Peyer's patch (tissue), 4 donors: Measurements from ENCODE around the gene N4BP2. TPM values are rescaled to one million over a fixed set of nuclear protein-coding genes. Genes with fewer than 3 reads are reported as not detected.
A peak's percentile ranks its signal among the peaks of the same experiment; 100 is the strongest.

Experiments used
- DNase-seq, 3 donors: peaks; one replicate each; pipeline ENCODE4 v3.0.0-alpha.2; 2017 to 2019
- H3K27ac ChIP-seq, 4 donors: fragments of 200-600 bp; sonication (generic); one replicate each; pipeline ENCODE4 v1.5.1; 2016 to 2019
- H3K27me3 ChIP-seq, 2 donors: fragments of 200-600 bp; sonication (generic); one replicate each; pipeline ENCODE4 v1.5.1; 2019
- H3K36me3 ChIP-seq, 3 donors: fragments of 200-600 bp; sonication (generic); one replicate each; pipeline ENCODE4 v1.5.1; 2016 to 2019
- H3K4me1 ChIP-seq, 4 donors: fragments of 200-600 bp; sonication (generic); one replicate each; pipeline ENCODE4 v1.5.1; 2016 to 2019
- H3K4me3 ChIP-seq, 4 donors: fragments of 200-600 bp; sonication (generic); 1 replicate in 3 of 4; 2 replicates in 1 of 4; pipeline ENCODE4 v1.5.1; 2016 to 2019; ENCODE audit warnings: mild to moderate bottlenecking in 1 of 4
- H3K9me3 ChIP-seq, 4 donors: fragments of 200-600 bp; sonication (generic); one replicate each; pipeline ENCODE4 v1.5.1; 2016 to 2019; ENCODE audit warnings: mild to moderate bottlenecking in 1 of 4
- POLR2A ChIP-seq, 2 donors: fragments of 450-650 bp; IDR thresholded peaks; one replicate each; pipeline ENCODE4 v1.5.1; 2017; ENCODE audit warnings: antibody characterized with exemption in 2 of 2, mild to moderate bottlenecking in 2 of 2, moderate library complexity in 2 of 2
- total RNA-seq, 4 donors: library from RNA; depleted of rRNA; stranded (reverse); fragments of >200 nt; gene quantifications; one replicate each; pipeline ENCODE4 v1.1.0, GENCODE V29; 2016
- TF ChIP-seq, protein P1 (sequence below), 6 experiments: fragments of 450-650 bp in 4 of 6; fragments of 200-600 bp in 2 of 6; sonication (generic) in 1 of 6; IDR thresholded peaks; one replicate each; pipeline ENCODE4 v1.5.1; 2017 to 2019; ENCODE audit warnings: antibody characterized with exemption in 6 of 6, mild to moderate bottlenecking in 3 of 6, moderate library complexity in 1 of 6

N4BP2 gene
- total RNA-seq, 4 donors from 2014 or later: 8.1 to 39.6 (median 10.2) TPM

DNA sequence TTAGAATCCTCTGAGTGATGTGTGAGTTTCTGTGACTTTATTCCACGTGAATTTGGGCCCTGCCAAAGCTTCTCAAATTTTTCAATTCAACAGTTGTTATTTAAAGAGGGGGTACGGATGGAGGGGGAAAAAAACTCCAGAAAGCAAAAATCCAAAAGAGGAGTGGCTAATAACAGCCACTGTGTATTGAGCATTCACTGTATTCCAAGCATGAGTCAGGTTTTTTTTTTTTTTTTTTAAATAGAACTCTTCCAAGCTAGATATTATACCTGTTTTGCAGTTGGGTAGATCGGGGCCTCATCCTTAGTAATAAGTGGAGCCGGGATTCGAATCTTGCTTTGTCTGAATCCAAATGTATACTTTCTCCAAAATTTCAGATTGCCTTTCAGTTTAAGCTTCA lies 133.8 kb downstream of the N4BP2 start:
- no peak overlapping the region for H3K4me3 ChIP-seq
- H3K9me3 ChIP-seq: no peaks in the 10 kb centered on the region
- H3K27ac ChIP-seq: peak overlapping the region in 1 of 4 donors; percentile 45
- H3K36me3 ChIP-seq: no peaks in the 10 kb centered on the region
- DNase-seq: no peak
- peaks cover 0 to 14% (median 3%) of the 10 kb centered on the region in 4 donors for H3K4me1 ChIP-seq
- H3K27me3 ChIP-seq: no peaks in the 10 kb centered on the region
- TF ChIP-seq, protein P1, sequence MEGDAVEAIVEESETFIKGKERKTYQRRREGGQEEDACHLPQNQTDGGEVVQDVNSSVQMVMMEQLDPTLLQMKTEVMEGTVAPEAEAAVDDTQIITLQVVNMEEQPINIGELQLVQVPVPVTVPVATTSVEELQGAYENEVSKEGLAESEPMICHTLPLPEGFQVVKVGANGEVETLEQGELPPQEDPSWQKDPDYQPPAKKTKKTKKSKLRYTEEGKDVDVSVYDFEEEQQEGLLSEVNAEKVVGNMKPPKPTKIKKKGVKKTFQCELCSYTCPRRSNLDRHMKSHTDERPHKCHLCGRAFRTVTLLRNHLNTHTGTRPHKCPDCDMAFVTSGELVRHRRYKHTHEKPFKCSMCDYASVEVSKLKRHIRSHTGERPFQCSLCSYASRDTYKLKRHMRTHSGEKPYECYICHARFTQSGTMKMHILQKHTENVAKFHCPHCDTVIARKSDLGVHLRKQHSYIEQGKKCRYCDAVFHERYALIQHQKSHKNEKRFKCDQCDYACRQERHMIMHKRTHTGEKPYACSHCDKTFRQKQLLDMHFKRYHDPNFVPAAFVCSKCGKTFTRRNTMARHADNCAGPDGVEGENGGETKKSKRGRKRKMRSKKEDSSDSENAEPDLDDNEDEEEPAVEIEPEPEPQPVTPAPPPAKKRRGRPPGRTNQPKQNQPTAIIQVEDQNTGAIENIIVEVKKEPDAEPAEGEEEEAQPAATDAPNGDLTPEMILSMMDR (IDR thresholded peaks at IDR 0.05): no peak
- TF ChIP-seq POLR2A (IDR thresholded peaks at IDR 0.05): no peak

DNA sequence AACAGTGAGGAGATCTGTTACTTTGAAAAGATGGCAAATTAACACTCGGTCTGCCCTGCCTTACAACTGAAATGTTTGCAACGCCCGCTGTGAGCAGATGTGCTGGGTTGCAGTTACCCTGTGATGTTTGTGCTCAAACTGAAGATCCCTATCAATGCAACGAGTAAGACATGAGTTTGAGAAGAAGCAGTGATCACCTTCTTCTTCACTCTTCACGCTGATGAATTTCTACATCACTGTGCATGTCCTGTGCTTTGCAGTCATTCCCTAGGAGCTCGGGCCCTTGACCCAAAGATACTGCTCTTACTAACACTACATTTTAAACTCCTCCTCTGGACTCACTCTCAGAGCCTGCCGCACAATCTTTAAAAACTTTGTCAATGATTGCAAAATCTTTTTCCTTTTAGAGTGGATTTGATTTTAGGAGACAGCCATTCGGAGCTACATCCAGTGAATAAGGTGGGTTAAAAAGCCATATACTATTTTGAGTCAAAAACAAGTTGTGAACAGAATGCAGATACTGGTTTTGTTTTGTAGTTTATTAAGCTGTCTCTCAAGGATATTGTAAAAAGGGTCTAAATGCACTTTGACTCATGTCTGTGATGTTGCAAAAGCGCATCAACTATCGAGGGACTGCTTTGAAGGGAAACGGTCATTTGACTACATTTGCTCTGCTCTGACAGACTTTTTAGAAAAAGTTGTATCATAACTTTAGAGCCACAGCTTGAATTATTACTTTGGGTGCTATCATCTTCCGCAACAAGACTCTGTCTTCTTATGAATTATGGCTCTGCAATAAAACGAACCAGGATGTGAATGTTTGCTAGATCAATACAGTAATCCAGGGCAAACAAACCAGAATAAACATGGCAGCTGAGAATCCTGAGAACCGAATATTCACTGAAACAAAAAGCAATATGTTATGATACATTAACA lies 134.5 kb downstream of the N4BP2 start:
- Histone ChIP-seq H3K36me3 (no peaks in the 10 kb centered on the region), H3K27me3 (no peaks in the 10 kb centered on the region), H3K27ac (peak overlapping the region in 3 of 4 donors; percentile 41 to 87 (median 45)), H3K4me3 (no peak overlapping the region), H3K4me1 (peaks cover 0 to 14% (median 3%) of the 10 kb centered on the region in 4 donors), H3K9me3 (no peaks in the 10 kb centered on the region)
- TF ChIP-seq, protein P1 (IDR thresholded peaks at IDR 0.05): no peak
- no peak for TF ChIP-seq POLR2A (IDR thresholded peaks at IDR 0.05)
- DNase-seq: no peak

DNA sequence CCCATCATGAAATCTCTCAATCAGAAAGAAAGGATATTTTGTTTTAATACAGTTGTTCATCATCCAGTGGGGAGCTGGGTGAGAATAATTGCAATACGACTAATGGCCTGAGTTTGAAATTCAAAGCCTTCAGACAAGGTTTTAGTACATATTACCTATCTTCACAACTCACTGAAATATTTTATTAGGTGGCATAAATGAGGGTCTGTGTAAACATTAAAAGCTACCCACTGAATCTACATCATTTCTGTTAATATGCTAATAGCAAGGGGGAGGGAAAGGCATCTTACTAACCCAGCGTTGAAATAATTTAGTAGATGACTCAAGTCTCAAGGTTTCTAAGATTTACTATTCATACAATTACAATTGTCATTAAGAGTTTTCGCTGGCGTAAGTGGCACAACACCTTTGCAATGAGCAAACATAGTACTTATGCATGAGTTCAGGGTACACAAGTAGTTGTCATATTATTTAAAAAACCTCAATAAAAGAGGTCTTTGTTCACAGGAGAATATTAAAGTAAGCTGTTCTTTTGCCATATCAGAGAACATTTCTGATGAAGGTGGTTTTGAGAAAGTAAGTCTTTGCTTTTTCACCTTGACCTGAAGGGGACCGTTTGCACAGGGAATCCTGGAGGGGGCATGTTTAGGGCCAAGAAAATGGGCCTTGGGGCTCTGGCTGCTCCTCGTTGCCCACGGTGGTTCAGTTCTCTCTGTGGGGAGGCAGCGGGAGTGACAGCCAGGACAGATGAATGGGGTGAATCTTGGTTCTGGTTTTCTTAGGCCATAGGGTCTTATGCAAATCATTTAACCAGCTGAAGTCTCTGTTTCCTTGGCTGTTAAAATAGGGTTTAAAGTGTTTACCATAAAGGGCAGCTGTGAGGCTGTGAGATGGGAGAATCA lies 135.7 kb downstream of the N4BP2 start:
- no peak for TF ChIP-seq POLR2A (IDR thresholded peaks at IDR 0.05)
- TF ChIP-seq, protein P1 (IDR thresholded peaks at IDR 0.05): no peak
- Histone ChIP-seq H3K9me3 (no peaks in the 10 kb centered on the region), H3K27me3 (no peaks in the 10 kb centered on the region), H3K4me3 (peak overlapping the region in 2 of 4 donors; percentile 26 to 57), H3K36me3 (no peaks in the 10 kb centered on the region), H3K27ac (peak overlapping the region; percentile 44 to 87 (median 74)), H3K4me1 (peaks cover 0 to 14% (median 3%) of the 10 kb centered on the region in 4 donors)
- peak in 2 of 3 donors; percentile 61 to 63 for DNase-seq

DNA sequence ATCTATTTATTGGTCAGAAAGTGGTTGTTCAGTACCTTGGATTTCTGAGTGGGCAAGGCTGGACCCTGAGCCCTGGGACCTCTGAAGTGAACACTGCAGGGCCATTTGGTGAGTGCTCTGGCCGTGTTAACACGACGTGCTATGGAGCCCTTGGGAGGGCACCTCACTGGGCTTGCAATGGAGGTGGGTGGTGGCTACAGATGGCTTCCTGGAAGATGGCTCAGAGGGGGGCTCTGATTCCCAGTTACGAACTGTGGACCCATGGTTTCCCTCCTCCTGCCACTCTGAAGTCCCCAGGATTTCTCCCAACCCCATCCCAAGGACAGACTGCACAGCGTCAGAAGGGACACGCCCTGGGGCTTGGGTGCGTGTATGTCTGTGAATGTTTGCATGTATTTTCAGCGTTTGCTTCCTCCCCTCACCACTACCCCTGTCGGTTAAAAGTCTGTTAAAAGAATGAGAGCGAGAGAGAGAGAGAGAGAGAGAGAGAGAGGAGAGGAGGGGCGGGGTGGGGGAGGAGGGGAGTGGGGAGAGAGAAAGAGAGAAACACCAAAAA lies 136.4 kb downstream of the N4BP2 start:
- no peaks in the 10 kb centered on the region for H3K9me3 ChIP-seq
- DNase-seq: peak in 2 of 3 donors; percentile 68 to 76
- no peaks in the 10 kb centered on the region for H3K27me3 ChIP-seq
- H3K4me3 ChIP-seq: peak overlapping the region in 2 of 4 donors; percentile 26 to 57
- no peaks in the 10 kb centered on the region for H3K36me3 ChIP-seq
- TF ChIP-seq, protein P1 (IDR thresholded peaks at IDR 0.05): no peak
- TF ChIP-seq POLR2A (IDR thresholded peaks at IDR 0.05): no peak
- peaks cover 0 to 14% (median 3%) of the 10 kb centered on the region in 4 donors for H3K4me1 ChIP-seq
- peak overlapping the region; percentile 44 to 87 (median 74) for H3K27ac ChIP-seq

DNA sequence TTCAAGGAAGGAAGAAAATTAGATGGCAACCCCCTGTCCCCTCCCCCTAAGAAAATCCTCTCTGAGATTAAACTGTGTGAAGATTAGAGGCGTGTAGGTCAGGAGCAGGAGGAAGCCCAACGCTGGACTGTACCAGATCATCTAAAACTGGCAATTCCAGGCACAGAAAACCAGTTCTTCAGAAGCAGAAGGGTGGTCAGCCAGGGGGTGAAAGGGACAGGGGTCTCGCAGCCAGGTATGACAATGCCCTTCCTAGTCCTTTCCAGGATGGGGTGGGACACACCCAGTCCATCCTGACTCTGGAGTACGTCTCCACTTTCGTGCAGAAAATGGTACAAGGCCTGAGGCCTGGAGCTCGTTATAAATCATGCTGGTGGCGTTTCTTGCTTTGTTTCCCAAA lies 136.9 kb downstream of the N4BP2 start:
- peak overlapping the region; percentile 58 to 87 (median 72) for H3K27ac ChIP-seq
- H3K27me3 ChIP-seq: no peaks in the 10 kb centered on the region
- peaks cover 0 to 14% (median 3%) of the 10 kb centered on the region in 4 donors for H3K4me1 ChIP-seq

More for the DNA sequence above, 136.9 kb downstream of the N4BP2 start:
- no peaks in the 10 kb centered on the region for H3K36me3 ChIP-seq
- peak overlapping the region in 2 of 4 donors; percentile 26 to 57 for H3K4me3 ChIP-seq
- no peaks in the 10 kb centered on the region for H3K9me3 ChIP-seq
- DNase-seq: no peak
- TF ChIP-seq POLR2A (IDR thresholded peaks at IDR 0.05): no peak
- TF ChIP-seq, protein P1 (IDR thresholded peaks at IDR 0.05): no peak
